NCI-H82 (cell line): Measurements from ENCODE around the gene AOAH.
A peak's percentile ranks its signal among the peaks of the same experiment; 100 is the strongest.
"Not testable (repeated sequence)": the region's sequence is repeated elsewhere in the genome, so short reads cannot be mapped to it uniquely, and the experiment has no call there.

Experiments used
- DNase-seq: peaks from one replicate; lab custom pipeline; 2025; lab: John Stamatoyannopoulos, UW

The AOAH gene

GRCh38 chr7:36657036-36657660, 67.1 kb downstream of the AOAH start:
- DNase-seq: no peak

DNA sequence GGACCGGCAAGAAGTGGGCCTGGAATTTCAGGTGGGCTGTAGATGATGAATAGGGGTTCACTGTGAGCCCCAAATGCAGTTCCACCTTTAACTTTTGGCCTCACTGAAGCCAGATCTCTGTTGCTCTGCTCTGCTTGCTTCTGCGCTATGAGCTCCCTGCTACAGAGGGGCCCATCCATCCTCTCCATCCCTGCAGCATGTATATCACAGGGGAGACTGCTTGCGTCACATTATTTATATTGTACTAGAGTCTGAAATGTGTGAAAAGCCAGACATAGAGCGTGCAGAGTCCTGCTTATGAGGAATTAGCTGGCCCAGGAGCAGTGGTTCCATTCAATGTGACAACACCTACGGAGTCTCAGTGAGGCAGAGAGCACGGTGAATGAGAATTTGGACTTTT, 69.9 kb downstream of the AOAH start:
- no peak for DNase-seq

DNA sequence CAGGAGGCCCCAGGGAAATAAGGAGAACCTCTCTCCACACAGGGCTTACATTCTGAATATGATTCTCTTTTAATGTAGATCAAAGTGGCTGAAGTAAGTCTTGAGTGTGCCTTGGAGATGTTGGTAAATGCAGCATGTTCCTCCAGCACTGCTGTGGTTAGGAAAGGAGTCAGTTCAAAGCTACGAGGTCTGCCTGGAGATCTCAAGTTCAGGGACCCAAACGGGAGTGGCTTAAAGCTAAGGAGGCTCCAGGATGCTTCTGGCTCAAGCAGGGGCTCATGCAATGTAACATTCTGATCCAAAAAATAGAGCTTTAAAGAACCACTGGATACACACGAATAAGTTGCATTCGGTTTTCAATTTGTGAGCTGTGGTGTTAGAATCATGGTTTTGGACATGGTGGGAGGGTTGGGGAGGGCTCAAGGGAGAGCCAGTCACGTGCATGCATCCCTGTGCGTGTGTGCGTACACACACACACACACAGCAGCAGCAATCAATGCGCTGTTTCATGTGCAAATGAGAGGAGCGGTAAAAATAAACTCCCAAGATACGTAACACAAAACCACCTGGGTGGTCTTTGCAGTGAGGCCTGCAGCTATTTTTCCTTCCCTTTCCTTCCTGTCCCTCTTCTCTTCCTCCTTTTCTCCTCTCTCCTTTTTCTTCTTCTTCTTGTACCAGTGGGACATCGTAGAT, 70.5 kb downstream of the AOAH start:
- no peak for DNase-seq

DNA sequence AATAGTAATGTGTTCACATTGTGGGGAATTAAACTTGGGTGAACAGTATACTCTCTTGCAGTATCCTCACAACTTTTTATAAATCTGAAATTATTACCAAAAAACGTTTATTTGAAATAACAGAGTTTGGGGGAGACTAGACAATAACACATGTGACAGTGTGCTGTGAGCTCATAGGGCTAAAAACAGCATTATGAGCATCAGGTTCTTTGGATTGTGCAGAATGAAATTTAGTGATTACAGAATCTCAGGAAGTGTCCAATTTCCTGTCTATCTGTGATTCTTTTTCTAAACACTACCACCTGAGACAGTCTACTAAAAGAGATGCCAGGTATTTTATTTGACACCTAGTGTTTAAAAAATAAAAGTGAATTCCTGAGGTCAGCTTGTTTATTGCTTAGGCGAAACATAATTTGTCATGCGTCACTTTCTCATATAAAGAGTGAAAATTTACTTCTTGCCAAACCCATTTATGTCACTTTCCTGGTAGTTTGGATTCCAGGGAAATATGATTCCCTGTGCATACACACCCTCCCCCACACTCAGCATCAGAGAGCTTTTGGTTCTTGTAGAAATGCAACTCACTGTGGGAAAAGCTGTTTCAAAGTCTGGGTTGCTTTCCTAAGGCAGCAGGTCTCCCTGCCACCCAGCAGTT, 71.2 kb downstream of the AOAH start:
- DNase-seq: no peak

- no peak for DNase-seq
Measured at GRCh38 chr7:36652431-36652830, 71.9 kb downstream of the AOAH start.

DNA sequence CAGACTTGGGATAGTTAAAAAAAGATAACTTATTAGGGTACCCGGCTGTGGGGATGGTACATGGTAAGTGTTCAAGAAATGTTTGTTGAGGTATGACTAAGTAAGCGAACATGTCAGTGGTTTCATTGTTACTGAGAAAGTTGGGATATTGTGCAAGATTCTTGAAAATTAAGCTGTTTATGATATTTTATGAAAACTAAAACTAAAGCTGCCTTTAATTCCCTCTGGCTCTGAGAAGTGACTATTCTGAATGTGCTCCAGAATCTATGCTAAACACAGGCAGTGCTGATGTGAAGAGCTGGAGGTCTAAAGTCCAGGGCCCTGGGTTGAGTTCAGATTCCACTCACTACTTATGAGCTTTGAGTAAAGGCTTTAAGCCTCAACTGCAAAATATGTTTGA, 72.9 kb downstream of the AOAH start:
- no peak for DNase-seq

- no peak for DNase-seq
Measured at GRCh38 chr7:36650766-36651312, 73.5 kb downstream of the AOAH start.

DNA sequence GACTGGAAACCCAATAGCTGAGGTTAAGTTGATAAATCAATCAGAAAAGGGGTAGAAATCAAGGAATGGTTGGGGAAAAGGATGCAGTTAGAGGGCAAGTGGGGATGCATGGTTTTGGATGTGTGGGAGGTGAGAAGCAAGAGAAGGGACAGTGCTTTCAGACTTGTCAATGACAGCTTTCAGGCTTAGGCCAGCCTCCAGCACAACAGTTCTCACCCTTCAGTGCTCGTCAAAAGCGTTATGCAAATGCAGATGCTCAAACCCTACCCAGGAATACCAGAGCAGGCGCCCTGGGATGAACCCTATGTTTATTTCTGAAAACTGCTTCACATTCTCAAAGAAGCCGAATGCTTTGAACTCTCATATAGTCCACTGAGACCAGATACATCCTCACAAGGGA, 74.0 kb downstream of the AOAH start:
- DNase-seq: no peak

DNA sequence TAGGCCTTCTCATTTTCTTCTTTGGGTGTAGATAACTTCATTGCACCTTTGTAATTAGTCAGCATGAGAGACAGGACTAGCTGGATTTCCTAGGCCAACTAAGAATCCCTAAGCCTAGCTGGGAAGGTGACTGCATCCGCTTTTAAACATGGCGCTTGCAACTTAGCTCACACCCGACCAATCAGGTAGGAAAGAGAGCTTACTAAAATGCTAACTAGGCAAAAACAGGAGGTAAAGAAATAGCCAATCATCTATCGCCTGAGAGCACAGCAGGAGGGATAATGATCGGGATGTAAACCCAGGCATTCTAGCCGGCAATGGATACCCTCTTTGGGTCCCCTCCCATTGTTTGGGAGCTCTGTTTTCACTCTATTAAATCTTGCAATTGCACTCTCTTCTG, 75.0 kb downstream of the AOAH start:
- DNase-seq: not testable (repeated sequence)

DNA sequence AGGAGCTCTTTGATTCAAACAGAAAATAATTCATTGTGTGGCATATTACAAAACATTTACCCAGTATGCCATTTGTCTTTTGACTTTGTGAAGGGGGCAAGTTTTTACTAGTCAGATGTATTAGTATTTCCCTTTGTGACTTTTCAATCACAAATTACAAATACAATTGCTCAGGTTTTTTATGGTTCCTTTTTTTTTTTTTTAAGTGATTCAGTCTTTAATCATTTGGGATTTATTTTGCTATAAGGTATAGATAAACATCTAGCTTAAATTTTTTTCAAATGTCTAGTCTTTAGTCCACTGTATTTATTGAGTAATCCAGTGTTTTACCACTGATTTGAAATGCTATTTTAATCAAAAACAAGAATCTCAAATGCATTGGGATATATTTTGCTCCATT, 75.9 kb downstream of the AOAH start:
- DNase-seq: no peak

GRCh38 chr7:36644625-36645422, 79.5 kb downstream of the AOAH start:
- DNase-seq: no peak

DNA sequence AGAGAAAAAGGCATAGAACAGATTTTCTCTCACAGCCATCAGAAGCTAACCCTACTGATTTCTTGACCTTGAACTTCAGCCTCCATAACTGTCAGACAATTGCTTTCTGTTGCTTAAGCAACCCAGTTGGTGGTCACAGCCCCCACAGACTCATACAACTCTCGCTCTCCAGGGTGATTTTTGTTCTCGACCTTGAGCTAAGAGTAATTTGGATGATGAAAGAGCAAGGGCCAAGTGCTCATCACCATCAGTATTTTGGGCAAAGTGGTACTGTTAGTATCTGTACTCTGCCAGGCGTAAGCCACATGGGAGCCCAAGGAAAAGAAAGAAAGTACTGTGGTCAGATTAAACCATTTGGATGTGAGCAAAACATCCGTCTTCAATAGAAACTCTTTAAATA, 81.9 kb downstream of the AOAH start:
- DNase-seq: no peak

DNA sequence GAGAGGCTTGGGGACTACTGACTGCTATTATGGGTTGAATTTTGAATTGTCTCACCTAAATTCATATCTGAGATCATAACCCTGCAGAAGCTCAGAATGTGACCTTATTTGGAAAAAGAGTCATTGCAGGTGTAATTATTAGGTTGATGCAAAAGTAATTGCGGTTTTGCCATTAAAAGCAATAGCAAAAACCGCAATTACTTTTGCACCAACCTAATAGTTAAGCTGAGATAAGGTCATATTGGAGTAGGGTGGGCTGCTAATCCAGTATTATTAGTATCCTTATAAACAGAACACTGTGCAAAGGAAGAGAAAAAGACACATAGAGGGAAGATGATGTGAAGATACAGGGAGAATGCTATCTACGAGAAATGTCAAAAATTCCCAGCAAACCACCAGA, 82.3 kb downstream of the AOAH start:
- no peak for DNase-seq

- DNase-seq: no peak
Measured at GRCh38 chr7:36640682-36641081, 83.6 kb downstream of the AOAH start.

- DNase-seq: no peak
Measured at GRCh38 chr7:36639826-36640225, 84.5 kb downstream of the AOAH start.

GRCh38 chr7:36638586-36639263, 85.6 kb downstream of the AOAH start:
- peak; percentile 16 for DNase-seq

- peak; percentile 79 for DNase-seq
Measured at GRCh38 chr7:36638140-36638539, 86.2 kb downstream of the AOAH start.

DNA sequence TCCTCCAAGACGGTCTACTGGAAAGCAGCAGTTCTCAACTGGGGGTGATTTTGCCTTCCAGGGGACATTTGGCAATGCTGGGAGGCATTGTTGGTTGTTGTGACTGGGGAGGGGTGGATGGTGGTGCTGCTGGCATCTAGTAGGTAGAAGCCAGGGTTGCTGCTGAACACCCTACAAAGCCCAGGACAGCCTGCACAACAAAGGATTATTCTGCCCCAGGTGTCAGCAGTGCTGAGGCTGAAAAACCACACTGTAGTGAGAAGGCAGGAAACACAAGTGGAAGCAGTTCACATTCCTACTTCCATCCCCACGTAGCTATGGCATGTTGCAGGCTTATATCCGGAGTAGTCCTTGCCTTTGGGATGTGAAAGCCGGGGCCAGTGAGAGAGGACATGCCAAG, 86.9 kb downstream of the AOAH start:
- DNase-seq: peak; percentile 15

DNA sequence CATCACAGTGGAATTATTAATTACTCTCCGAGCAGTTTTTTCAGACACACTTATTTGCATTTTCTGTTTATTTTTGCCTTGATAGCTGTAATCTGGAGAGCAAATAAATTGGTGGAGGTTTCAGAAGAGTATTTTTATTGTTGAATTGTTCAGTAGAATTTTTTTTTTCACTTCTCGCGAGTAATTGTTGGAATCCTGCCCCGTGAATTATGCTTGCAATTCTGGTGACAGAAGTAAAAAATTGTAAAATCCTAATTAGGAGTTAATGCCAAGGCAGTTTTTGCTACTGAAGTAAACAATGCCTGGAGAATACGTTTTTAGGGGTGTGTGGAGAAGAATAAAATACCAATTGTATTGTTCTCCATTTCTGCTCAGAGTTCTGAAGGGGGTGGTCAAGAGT, 88.2 kb downstream of the AOAH start:
- no peak for DNase-seq

DNA sequence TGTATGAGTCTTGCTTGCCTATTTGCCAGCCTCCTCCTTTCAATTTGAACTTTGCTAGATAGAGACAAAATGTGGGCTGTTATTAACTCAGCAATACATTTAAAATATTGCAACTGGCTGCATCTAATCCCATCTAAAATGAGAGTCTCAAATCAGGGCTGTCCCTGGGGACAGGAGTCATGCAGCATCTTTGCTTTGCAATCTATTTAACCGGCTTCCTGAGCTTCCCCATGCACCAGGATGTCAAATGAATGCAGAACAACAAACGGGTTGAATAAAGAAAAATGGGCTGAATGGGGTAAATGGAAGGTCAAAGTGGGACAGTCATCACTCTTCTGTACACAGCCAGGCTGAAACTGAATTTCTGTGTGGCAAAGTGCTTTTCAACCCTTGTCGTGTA, 89.2 kb downstream of the AOAH start:
- peak; percentile 41 for DNase-seq

DNA sequence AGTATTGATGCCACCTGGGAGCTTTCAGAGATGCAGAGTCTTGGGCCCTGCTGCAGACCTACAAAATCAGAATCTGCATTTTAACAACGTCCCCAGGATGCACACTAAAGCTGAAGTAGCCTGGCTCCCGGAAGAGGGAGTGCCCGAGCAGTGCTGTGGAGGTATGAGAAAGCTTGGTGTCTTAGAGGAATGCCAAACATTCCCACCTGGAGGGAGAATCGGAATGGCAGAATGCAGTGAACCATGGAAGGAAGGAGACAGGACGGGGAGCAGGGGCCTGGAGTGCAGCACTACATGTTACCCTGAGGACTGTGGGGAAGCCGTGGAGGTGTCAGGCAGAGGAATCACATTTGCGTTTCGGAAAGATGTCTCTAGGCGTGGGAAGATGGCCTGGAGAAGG, 90.9 kb downstream of the AOAH start:
- DNase-seq: no peak

DNA sequence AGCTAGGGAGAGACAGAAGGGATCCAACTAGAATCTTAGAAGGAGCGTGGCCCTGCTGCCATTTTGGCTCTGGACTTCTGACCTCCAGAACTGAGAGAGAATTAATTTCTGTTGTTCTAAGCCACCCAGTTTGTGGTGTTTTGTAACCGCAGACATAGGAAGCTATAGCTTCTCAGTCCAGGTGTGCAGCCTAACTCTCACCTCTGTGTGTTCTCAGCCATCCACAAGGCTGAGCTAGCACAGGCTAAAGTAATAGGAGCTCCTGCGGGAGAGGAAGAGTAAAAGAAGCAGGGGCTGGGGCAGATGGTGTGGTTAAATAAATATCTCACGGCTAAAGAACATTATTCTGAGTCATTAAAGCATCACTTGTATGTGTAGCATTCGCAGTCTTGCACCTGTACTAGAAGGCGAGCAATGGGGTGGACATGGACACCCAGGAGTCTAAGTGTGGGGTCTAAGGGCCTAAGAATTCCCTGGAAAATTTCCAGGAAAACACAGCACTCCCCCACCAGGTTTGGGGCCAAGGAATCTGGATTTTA, 94.1 kb downstream of the AOAH start:
- DNase-seq: no peak
